Activated naive CD8-positive, alpha-beta T cell (primary cell): ENCODE measurements around the gene BSCL2.
"Not testable (repeated sequence)": the region's sequence is repeated elsewhere in the genome, so short reads cannot be mapped to it uniquely, and the experiment has no call there.

ENCODE experiments used
- H3K27ac Mint-ChIP-seq: one replicate; pipeline ENCODE4 v1.8.0; 2021; ENCODE audit warnings: mixed read lengths
- H3K27me3 Mint-ChIP-seq: one replicate; pipeline ENCODE4 v1.8.0; 2021; ENCODE audit warnings: mixed read lengths
- H3K36me3 Mint-ChIP-seq: one replicate; pipeline ENCODE4 v1.8.0; 2021; ENCODE audit warnings: mixed read lengths
- H3K4me1 Mint-ChIP-seq: one replicate; pipeline ENCODE4 v1.8.0; 2021; ENCODE audit warnings: low read depth, mixed read lengths
- H3K4me3 Mint-ChIP-seq: one replicate; pipeline ENCODE4 v1.8.0; 2021; ENCODE audit warnings: mild to moderate bottlenecking, mixed read lengths
- H3K9me3 Mint-ChIP-seq: one replicate; pipeline ENCODE4 v1.8.0; 2021; ENCODE audit warnings: low read depth, mixed read lengths

Gene BSCL2

GRCh38 chr11:62665075-62665598, 42.1 kb downstream of the BSCL2 start, which contains the start of the genes C11orf98 and CSKMT:
C11orf98 (minus strand) TSS chr11:62665210; CDS start chr11:62665169, 41 bp downstream.
CSKMT (plus strand) TSS chr11:62665312; CDS start chr11:62665880, 568 bp downstream.
- peaks cover 7% of the 10 kb centered on the region for H3K36me3 Mint-ChIP-seq

GRCh38 chr11:62664405-62665074, 42.7 kb downstream of the BSCL2 start:
- H3K27ac Mint-ChIP-seq = peak overlapping the region; percentile 97
- peak overlapping the region; percentile 96 for H3K4me3 Mint-ChIP-seq
- no peaks in the 10 kb centered on the region for H3K9me3 Mint-ChIP-seq
- H3K36me3 Mint-ChIP-seq = peaks cover 7% of the 10 kb centered on the region
- no peaks in the 10 kb centered on the region for H3K27me3 Mint-ChIP-seq
- H3K4me1 Mint-ChIP-seq = peaks cover 31% of the 10 kb centered on the region

More at GRCh38 chr11:62665075-62665598, 42.1 kb downstream of the BSCL2 start, which contains the start of the genes C11orf98 and CSKMT:
- H3K4me1 Mint-ChIP-seq = peaks cover 36% of the 10 kb centered on the region
- H3K4me3 Mint-ChIP-seq = peak within 1 kb of the TSS; percentile 96
- H3K27me3 Mint-ChIP-seq = no peaks in the 10 kb centered on the region
- H3K27ac Mint-ChIP-seq = peak within 1 kb of the TSS; percentile 97
- H3K9me3 Mint-ChIP-seq = no peaks in the 10 kb centered on the region

GRCh38 chr11:62656796-62657429, 50.3 kb downstream of the BSCL2 start:
- Mint-ChIP-seq H3K27me3 (no peaks in the 10 kb centered on the region), H3K27ac (no peak overlapping the region), H3K4me1 (peaks cover 10% of the 10 kb centered on the region), H3K36me3 (no peaks in the 10 kb centered on the region), H3K4me3 (no peak overlapping the region), H3K9me3 (no peaks in the 10 kb centered on the region)

GRCh38 chr11:62654297-62654696, 52.9 kb downstream of the BSCL2 start:
- Mint-ChIP-seq H3K4me1 (peaks cover 19% of the 10 kb centered on the region), H3K36me3 (no peaks in the 10 kb centered on the region), H3K9me3 (no peaks in the 10 kb centered on the region), H3K27me3 (no peaks in the 10 kb centered on the region), H3K4me3 (peak overlapping the region; percentile 53), H3K27ac (peak overlapping the region; percentile 77)

- no peaks in the 10 kb centered on the region for H3K36me3 Mint-ChIP-seq
- no peaks in the 10 kb centered on the region for H3K9me3 Mint-ChIP-seq
- peaks cover 21% of the 10 kb centered on the region for H3K4me1 Mint-ChIP-seq
- peak overlapping the region; percentile 99 for H3K4me3 Mint-ChIP-seq
- peak overlapping the region; percentile 91 for H3K27ac Mint-ChIP-seq
- no peaks in the 10 kb centered on the region for H3K27me3 Mint-ChIP-seq
Measured at GRCh38 chr11:62652161-62653006, 54.8 kb downstream of the BSCL2 start.

- not testable (repeated sequence) for H3K27me3 Mint-ChIP-seq, H3K9me3 Mint-ChIP-seq, H3K27ac Mint-ChIP-seq, H3K4me3 Mint-ChIP-seq, H3K36me3 Mint-ChIP-seq
- peaks cover 29% of the 10 kb centered on the region for H3K4me1 Mint-ChIP-seq
Measured at GRCh38 chr11:62650283-62650682, 56.9 kb downstream of the BSCL2 start.

GRCh38 chr11:62649486-62649885, 57.7 kb downstream of the BSCL2 start:
- Mint-ChIP-seq H3K4me1 (peaks cover 34% of the 10 kb centered on the region), H3K27ac (no peak overlapping the region), H3K36me3 (no peaks in the 10 kb centered on the region), H3K27me3 (no peaks in the 10 kb centered on the region), H3K9me3 (no peaks in the 10 kb centered on the region), H3K4me3 (no peak overlapping the region)

GRCh38 chr11:62648967-62649364, 58.3 kb downstream of the BSCL2 start:
- no peaks in the 10 kb centered on the region for H3K27me3 Mint-ChIP-seq
- no peaks in the 10 kb centered on the region for H3K9me3 Mint-ChIP-seq
- no peaks in the 10 kb centered on the region for H3K36me3 Mint-ChIP-seq
- peaks cover 39% of the 10 kb centered on the region for H3K4me1 Mint-ChIP-seq
- no peak overlapping the region for H3K4me3 Mint-ChIP-seq
- H3K27ac Mint-ChIP-seq = no peak overlapping the region

- Mint-ChIP-seq H3K4me1 (peaks cover 37% of the 10 kb centered on the region), H3K27ac (no peak overlapping the region), H3K27me3 (no peaks in the 10 kb centered on the region), H3K4me3 (no peak overlapping the region), H3K36me3 (no peaks in the 10 kb centered on the region), H3K9me3 (no peaks in the 10 kb centered on the region)
Measured at GRCh38 chr11:62648185-62648966, 58.8 kb downstream of the BSCL2 start.

GRCh38 chr11:62647609-62648005, 59.6 kb downstream of the BSCL2 start:
- Mint-ChIP-seq H3K9me3 (no peaks in the 10 kb centered on the region), H3K27ac (no peak overlapping the region), H3K27me3 (no peaks in the 10 kb centered on the region), H3K4me3 (no peak overlapping the region), H3K4me1 (peaks cover 37% of the 10 kb centered on the region), H3K36me3 (no peaks in the 10 kb centered on the region)

- Mint-ChIP-seq H3K4me3 (peak overlapping the region; percentile 99), H3K4me1 (peaks cover 33% of the 10 kb centered on the region), H3K36me3 (no peaks in the 10 kb centered on the region), H3K9me3 (no peaks in the 10 kb centered on the region), H3K27me3 (no peaks in the 10 kb centered on the region), H3K27ac (peak overlapping the region; percentile 98)
Measured at GRCh38 chr11:62646825-62647608, 60.2 kb downstream of the BSCL2 start.

- Mint-ChIP-seq H3K4me1 (peaks cover 34% of the 10 kb centered on the region), H3K27me3 (no peaks in the 10 kb centered on the region), H3K4me3 (peak within 1 kb of the TSS; percentile 99), H3K27ac (peak within 1 kb of the TSS; percentile 98), H3K36me3 (no peaks in the 10 kb centered on the region), H3K9me3 (no peaks in the 10 kb centered on the region)
Measured at GRCh38 chr11:62645946-62646824, 61.0 kb downstream of the BSCL2 start, which contains the start of gene GANAB. GANAB (minus strand) TSS chr11:62646613; CDS start chr11:62646599, 14 bp downstream.

GRCh38 chr11:62645671-62645945, 61.6 kb downstream of the BSCL2 start:
- Mint-ChIP-seq H3K9me3 (no peaks in the 10 kb centered on the region), H3K27ac (peak overlapping the region; percentile 98)

More at GRCh38 chr11:62645671-62645945, 61.6 kb downstream of the BSCL2 start:
- H3K4me3 Mint-ChIP-seq = peak overlapping the region; percentile 99
- no peaks in the 10 kb centered on the region for H3K36me3 Mint-ChIP-seq
- H3K27me3 Mint-ChIP-seq = no peaks in the 10 kb centered on the region
- H3K4me1 Mint-ChIP-seq = peaks cover 38% of the 10 kb centered on the region
